Measurements from ENCODE around the gene EMC6. TPM values are rescaled to one million over a fixed set of nuclear protein-coding genes. Genes with fewer than 3 reads are reported as not detected.

EMC6 gene
- total RNA-seq, 1 experiment from 2014 or later, result 72.2 TPM

GRCh38 chr17:3697103-3697476 lies 28.5 kb downstream of the EMC6 start:
- H4K8ac ChIP-seq (replicated peaks; ENCODE audit: insufficient read length, low read depth, low read length), result no peak overlapping the region
- Mint-ChIP-seq H3K27me3 (ENCODE audit: low read depth) (peaks cover 44% of the 10 kb centered on the region), H3K4me3 (no peak overlapping the region), H3K9me3 (no peaks in the 10 kb centered on the region; a peak in 1 of 5 replicates), H3K36me3 (ENCODE audit: insufficient read depth in 1 of 3, low read depth in 3 of 3) (peaks cover 0 to 3% (median 0%) of the 10 kb centered on the region in 3 experiments; a peak in 3 of 7 replicates), H3K27ac (no peak overlapping the region), H3K4me1 (peaks cover 5 to 16% of the 10 kb centered on the region in 2 experiments)
- no peak overlapping the region for H3K18ac ChIP-seq (ENCODE audit: insufficient read length, low read depth, low read length)
- peaks cover 4% of the 10 kb centered on the region for H3K23me2 ChIP-seq (ENCODE audit: insufficient read length, low read depth, low read length, poor library complexity, severe bottlenecking)
- TF ChIP-seq, protein P1, sequence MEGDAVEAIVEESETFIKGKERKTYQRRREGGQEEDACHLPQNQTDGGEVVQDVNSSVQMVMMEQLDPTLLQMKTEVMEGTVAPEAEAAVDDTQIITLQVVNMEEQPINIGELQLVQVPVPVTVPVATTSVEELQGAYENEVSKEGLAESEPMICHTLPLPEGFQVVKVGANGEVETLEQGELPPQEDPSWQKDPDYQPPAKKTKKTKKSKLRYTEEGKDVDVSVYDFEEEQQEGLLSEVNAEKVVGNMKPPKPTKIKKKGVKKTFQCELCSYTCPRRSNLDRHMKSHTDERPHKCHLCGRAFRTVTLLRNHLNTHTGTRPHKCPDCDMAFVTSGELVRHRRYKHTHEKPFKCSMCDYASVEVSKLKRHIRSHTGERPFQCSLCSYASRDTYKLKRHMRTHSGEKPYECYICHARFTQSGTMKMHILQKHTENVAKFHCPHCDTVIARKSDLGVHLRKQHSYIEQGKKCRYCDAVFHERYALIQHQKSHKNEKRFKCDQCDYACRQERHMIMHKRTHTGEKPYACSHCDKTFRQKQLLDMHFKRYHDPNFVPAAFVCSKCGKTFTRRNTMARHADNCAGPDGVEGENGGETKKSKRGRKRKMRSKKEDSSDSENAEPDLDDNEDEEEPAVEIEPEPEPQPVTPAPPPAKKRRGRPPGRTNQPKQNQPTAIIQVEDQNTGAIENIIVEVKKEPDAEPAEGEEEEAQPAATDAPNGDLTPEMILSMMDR (conservative IDR thresholded peaks at IDR 0.05), result no peak
- no peaks in the 10 kb centered on the region for H3K79me2 ChIP-seq (ENCODE audit: insufficient read depth, low read length)
- no peaks in the 10 kb centered on the region for H3K79me1 ChIP-seq (ENCODE audit: insufficient read depth, low read depth, low read length, poor library complexity, severe bottlenecking)
- no peak overlapping the region for H2AFZ ChIP-seq (ENCODE audit: low read length)
- H3K9me3 ChIP-seq (ENCODE audit: control insufficient read depth, low read depth, low read length), result no peaks in the 10 kb centered on the region
- no peak overlapping the region for H2BK5ac ChIP-seq (ENCODE audit: insufficient read length, low read length)
- no peaks in the 10 kb centered on the region for H3K4me1 ChIP-seq (ENCODE audit: insufficient read depth, low read length)
- no peak overlapping the region for H3K23ac ChIP-seq (ENCODE audit: insufficient read length, low read depth, low read length)
- no peak overlapping the region for H2AK5ac ChIP-seq (ENCODE audit: insufficient read length, low read length)
- DNase-seq, result no peak
- H3K9ac ChIP-seq (ENCODE audit: extremely low read depth, insufficient read length, low read length), result no peak overlapping the region
- no peak overlapping the region for H3K27ac ChIP-seq (ENCODE audit: insufficient read length, low read depth, low read length)
- no peak overlapping the region for H3K4ac ChIP-seq (ENCODE audit: low read depth, low read length)
- no peak overlapping the region for H2BK120ac ChIP-seq (ENCODE audit: low read depth, low read length, poor library complexity, severe bottlenecking)
- H3K27me3 ChIP-seq (ENCODE audit: insufficient read depth, low read length), result no peaks in the 10 kb centered on the region
- H3K4me2 ChIP-seq (ENCODE audit: insufficient read depth, insufficient read length, low read length), result no peak overlapping the region
- no peaks in the 10 kb centered on the region for H4K20me1 ChIP-seq (ENCODE audit: control insufficient read depth, insufficient read depth, insufficient read length)
- no peak overlapping the region for H3K14ac ChIP-seq (ENCODE audit: insufficient read depth, low read length)
- no peak overlapping the region for H2BK20ac ChIP-seq (ENCODE audit: low read depth, low read length, poor library complexity, severe bottlenecking)
- WGBS (ENCODE audit: extremely low coverage, insufficient read length, low lambda C conversion rate), result no CpG with 5 or more reads among the region's 12 CpGs
- no peak overlapping the region for H4K91ac ChIP-seq (ENCODE audit: insufficient read length, low read depth, low read length)
- H3K56ac ChIP-seq (ENCODE audit: insufficient read length, low read depth, low read length), result no peak overlapping the region
- no peak overlapping the region for H2BK15ac ChIP-seq (ENCODE audit: low read depth, low read length)
- H4K5ac ChIP-seq (ENCODE audit: insufficient read length, low read depth, low read length), result no peak overlapping the region
- H2BK12ac ChIP-seq (ENCODE audit: insufficient read length, low read depth, low read length), result no peak overlapping the region
- no peak overlapping the region for H3T11ph ChIP-seq (ENCODE audit: low read length)
